CD4-positive, alpha-beta T cell (primary cell): ENCODE data around the gene GRM5. TPM values are rescaled to one million over a fixed set of nuclear protein-coding genes. Genes with fewer than 3 reads are reported as not detected.

Experiments used
- ATAC-seq: fragments of 200-7000 bp; cut with Tn5 transposase; one replicate; pipeline ENCODE4 v1.10.0; 2022; ENCODE audit warnings: mild to moderate bottlenecking; ENCODE audit not compliant: poor library complexity
- CTCF ChIA-PET: fragments of 350-600 bp; sonication (Branson Sonifier 250); formaldehyde crosslinking; loops from one replicate; lab custom pipeline; 2021; ENCODE audit warnings: antibody characterized with exemption, inconsistent platforms; lab: Charles Lee
- POLR2A ChIA-PET: fragments of 350-600 bp; sonication (Branson Sonifier 250); formaldehyde crosslinking; loops from one replicate; lab custom pipeline; 2021; ENCODE audit warnings: antibody characterized with exemption, inconsistent platforms; lab: Charles Lee
- DNase-seq, 14 experiments: peaks; one replicate each; pipeline ENCODE4 v3.0.0-alpha.2; 2013 to 2020; ENCODE audit warnings: mixed read lengths in 2 of 14
- H3K27ac ChIP-seq, 2 donors: one replicate each; pipeline versions ENCODE4 v1.5.1 to v1.7.0; 2013; ENCODE audit warnings: low read length in 2 of 2, low read depth in 1 of 2, mild to moderate bottlenecking in 1 of 2
- H3K27me3 ChIP-seq, 2 experiments: 1 replicate in 1 of 2; 2 replicates in 1 of 2; pipeline versions ENCODE4 v1.6.1 to v1.7.0; 2013; ENCODE audit warnings: low read length in 2 of 2, control low read depth in 1 of 2, mild to moderate bottlenecking in 1 of 2, moderate library complexity in 1 of 2; ENCODE audit not compliant: insufficient read depth in 2 of 2, control insufficient read depth in 1 of 2
- H3K36me3 ChIP-seq: one replicate; pipeline ENCODE4 v1.6.1; 2013; ENCODE audit warnings: low read length, control low read depth; ENCODE audit not compliant: insufficient read depth
- H3K4me1 ChIP-seq: one replicate; pipeline ENCODE4 v1.6.1; 2013; ENCODE audit warnings: low read length, control low read depth; ENCODE audit not compliant: insufficient read depth
- H3K4me3 ChIP-seq: one replicate; pipeline ENCODE4 v1.5.1; 2013; ENCODE audit warnings: mild to moderate bottlenecking, low read length, moderate library complexity
- H3K9me3 ChIP-seq, 2 experiments: 1 replicate in 1 of 2; 2 replicates in 1 of 2; pipeline versions ENCODE4 v1.6.1 to v1.7.0; 2013; ENCODE audit warnings: low read length in 2 of 2, mild to moderate bottlenecking in 2 of 2, control low read depth in 1 of 2, moderate library complexity in 1 of 2; ENCODE audit not compliant: control insufficient read depth in 1 of 2, insufficient read depth in 1 of 2
- H3K27ac Mint-ChIP-seq: one replicate; pipeline ENCODE4 v1.8.0; 2020; ENCODE audit warnings: mixed read lengths
- H3K27me3 Mint-ChIP-seq: one replicate; pipeline ENCODE4 v1.8.0; 2021; ENCODE audit warnings: mixed read lengths
- H3K36me3 Mint-ChIP-seq: one replicate; pipeline ENCODE4 v1.8.0; 2021; ENCODE audit warnings: low read depth, mixed read lengths
- H3K4me1 Mint-ChIP-seq: one replicate; pipeline ENCODE4 v1.8.0; 2021; ENCODE audit warnings: low read depth, mixed read lengths
- H3K4me3 Mint-ChIP-seq: one replicate; pipeline ENCODE4 v1.8.0; 2020; ENCODE audit warnings: mild to moderate bottlenecking, mixed read lengths
- H3K9me3 Mint-ChIP-seq: one replicate; pipeline ENCODE4 v1.8.0; 2020; ENCODE audit warnings: mixed read lengths
- CTCF ChIP-seq: fragments of 200-600 bp; IDR thresholded peaks from one replicate; pipeline ENCODE4 v1.8.0; 2022; ENCODE audit warnings: antibody characterized with exemption, mild to moderate bottlenecking
- intact Hi-C, 2 experiments: fragments of 100-400 bp; cut with DNase I in 1 of 2; cut with micrococcal nuclease in 1 of 2; formaldehyde crosslinking; loops; one replicate each; pipeline versions ENCODE4 v1.15.1 to v1.9.0; 2023 to 2025; cut with DNase I, micrococcal nuclease
- total RNA-seq, 174 experiments: library from RNA in 2 of 174; stranded (reverse) in 2 of 174; gene quantifications; one replicate each; pipeline ENCODE4 v1.2.3 and lab custom pipeline; 2021 to 2026

Gene GRM5
- total RNA-seq, 2 experiments from 2014 or later = not detected

- ChIA-PET CTCF (interaction anchor here (1.5 kb wide), 1 partner anchor 10 kb away, joined by 4 read pairs; no protein-coding TSS in a partner anchor), POLR2A (no interaction called here)
- no peak overlapping the region for H3K27ac Mint-ChIP-seq
Observed at GRCh38 chr11:88655656-88656055, 410.1 kb downstream of the GRM5 start.

GRCh38 chr11:88655196-88655595 lies 410.6 kb downstream of the GRM5 start:
- DNase-seq (no peak), ATAC-seq (no peak)
- intact Hi-C loops = no loop called here
- no peaks in the 10 kb centered on the region for H3K27me3 Mint-ChIP-seq
- CTCF ChIA-PET = interaction anchor here (1.5 kb wide), 1 partner anchor 11 kb away, joined by 4 read pairs; no protein-coding TSS in a partner anchor
- Histone ChIP-seq H3K4me3 (no peak overlapping the region), H3K27ac (no peak overlapping the region), H3K27me3 (no peaks in the 10 kb centered on the region), H3K36me3 (no peaks in the 10 kb centered on the region), H3K4me1 (no peaks in the 10 kb centered on the region), H3K9me3 (no peaks in the 10 kb centered on the region)
- H3K9me3 Mint-ChIP-seq = no peaks in the 10 kb centered on the region
- H3K4me3 Mint-ChIP-seq = no peak overlapping the region
- H3K36me3 Mint-ChIP-seq = no peaks in the 10 kb centered on the region
- POLR2A ChIA-PET = no interaction called here
- H3K4me1 Mint-ChIP-seq = peaks cover 12% of the 10 kb centered on the region
- no peak for TF ChIP-seq CTCF
- H3K27ac Mint-ChIP-seq = no peak overlapping the region

More at GRCh38 chr11:88655656-88656055, 410.1 kb downstream of the GRM5 start:
- Histone ChIP-seq H3K27ac (no peak overlapping the region), H3K4me3 (no peak overlapping the region), H3K9me3 (no peaks in the 10 kb centered on the region), H3K36me3 (no peaks in the 10 kb centered on the region), H3K27me3 (no peaks in the 10 kb centered on the region), H3K4me1 (no peaks in the 10 kb centered on the region)
- intact Hi-C loops = no loop called here
- no peaks in the 10 kb centered on the region for H3K36me3 Mint-ChIP-seq
- H3K4me1 Mint-ChIP-seq = peaks cover 12% of the 10 kb centered on the region
- DNase-seq = no peak
- no peak for TF ChIP-seq CTCF
- H3K4me3 Mint-ChIP-seq = no peak overlapping the region
- H3K27me3 Mint-ChIP-seq = no peaks in the 10 kb centered on the region
- no peaks in the 10 kb centered on the region for H3K9me3 Mint-ChIP-seq
- ATAC-seq = no peak

- no peaks in the 10 kb centered on the region for H3K36me3 Mint-ChIP-seq
- Histone ChIP-seq H3K4me3 (no peak overlapping the region), H3K4me1 (no peaks in the 10 kb centered on the region), H3K9me3 (no peaks in the 10 kb centered on the region), H3K27me3 (no peaks in the 10 kb centered on the region), H3K36me3 (no peaks in the 10 kb centered on the region), H3K27ac (no peak overlapping the region)
- CTCF ChIA-PET = no interaction called here
- POLR2A ChIA-PET = no interaction called here
- no peak for TF ChIP-seq CTCF
- no peak overlapping the region for H3K4me3 Mint-ChIP-seq
- no peaks in the 10 kb centered on the region for H3K27me3 Mint-ChIP-seq
- H3K4me1 Mint-ChIP-seq = no peaks in the 10 kb centered on the region
- no peak for DNase-seq
- H3K27ac Mint-ChIP-seq = no peak overlapping the region
- intact Hi-C loops = no loop called here
- no peaks in the 10 kb centered on the region for H3K9me3 Mint-ChIP-seq
- no peak for ATAC-seq
Observed at GRCh38 chr11:88651556-88651955, 414.2 kb downstream of the GRM5 start.
